ENCODE measurements around the gene DEPDC5.

The DEPDC5 gene

GRCh38 chr22:31848411-31848810 is 94.6 kb downstream of the DEPDC5 start:
- POLR2A ChIA-PET = no interaction called here
- CTCF ChIA-PET = interaction anchor here (1.3 kb wide), 1 partner anchor 9 kb away, joined by 3 read pairs; no protein-coding TSS in a partner anchor
- no peak for DNase-seq (ENCODE audit: low read depth, low spot score)
- no peak overlapping the region for H3K4me3 ChIP-seq (ENCODE audit: low read depth, low read length)
- no peak for TF ChIP-seq CTCF (IDR thresholded peaks at IDR 0.05; ENCODE audit: insufficient read depth, low read length, missing control alignments)

GRCh38 chr22:31850135-31850534 is 96.3 kb downstream of the DEPDC5 start:
- no peak overlapping the region for H3K4me3 ChIP-seq (ENCODE audit: low read depth, low read length)
- POLR2A ChIA-PET = no interaction called here
- CTCF ChIA-PET = no interaction called here

GRCh38 chr22:31852691-31853421 is 99.0 kb downstream of the DEPDC5 start:
- DNase-seq (ENCODE audit: low read depth, low spot score) = no peak
- POLR2A ChIA-PET = no interaction called here
- no peak overlapping the region for H3K4me3 ChIP-seq (ENCODE audit: low read depth, low read length)
- no peak for TF ChIP-seq CTCF (IDR thresholded peaks at IDR 0.05; ENCODE audit: insufficient read depth, low read length, missing control alignments)
- CTCF ChIA-PET = interaction anchor here (0.7 to 1.4 kb wide), 2 partner anchors 118 to 192 kb away, joined by 3 read pairs; no protein-coding TSS in a partner anchor

More at GRCh38 chr22:31850135-31850534, 96.3 kb downstream of the DEPDC5 start:
- DNase-seq (ENCODE audit: low read depth, low spot score) = no peak
- no peak for TF ChIP-seq CTCF (IDR thresholded peaks at IDR 0.05; ENCODE audit: insufficient read depth, low read length, missing control alignments)

- no peak for TF ChIP-seq CTCF (IDR thresholded peaks at IDR 0.05; ENCODE audit: insufficient read depth, low read length, missing control alignments)
- H3K4me3 ChIP-seq (ENCODE audit: low read depth, low read length) = no peak overlapping the region
- ChIA-PET CTCF (interaction anchor here (0.8 to 1.4 kb wide), 3 partner anchors 9 to 189 kb away, joined by 3 read pairs; no protein-coding TSS in a partner anchor), POLR2A (no interaction called here)
- no peak for DNase-seq (ENCODE audit: low read depth, low spot score)
Observed at GRCh38 chr22:31853736-31854495, 100.1 kb downstream of the DEPDC5 start.

GRCh38 chr22:31857247-31857646 is 103.4 kb downstream of the DEPDC5 start:
- TF ChIP-seq CTCF (IDR thresholded peaks at IDR 0.05; ENCODE audit: insufficient read depth, low read length, missing control alignments) = no peak
- CTCF ChIA-PET = interaction anchor here (0.9 to 1.5 kb wide), 2 partner anchors 9 to 12 kb away, joined by 3 to 4 read pairs; no protein-coding TSS in a partner anchor
- no peak overlapping the region for H3K4me3 ChIP-seq (ENCODE audit: low read depth, low read length)
- POLR2A ChIA-PET = no interaction called here
- DNase-seq (ENCODE audit: low read depth, low spot score) = no peak

GRCh38 chr22:31861226-31861840 is 107.5 kb downstream of the DEPDC5 start:
- POLR2A ChIA-PET = no interaction called here
- H3K4me3 ChIP-seq (ENCODE audit: low read depth, low read length) = no peak overlapping the region
- TF ChIP-seq CTCF (IDR thresholded peaks at IDR 0.05; ENCODE audit: insufficient read depth, low read length, missing control alignments) = no peak
- no peak for DNase-seq (ENCODE audit: low read depth, low spot score)
- CTCF ChIA-PET = no interaction called here
